ENCODE measurements around the gene ABCG5.

ABCG5 gene

DNA sequence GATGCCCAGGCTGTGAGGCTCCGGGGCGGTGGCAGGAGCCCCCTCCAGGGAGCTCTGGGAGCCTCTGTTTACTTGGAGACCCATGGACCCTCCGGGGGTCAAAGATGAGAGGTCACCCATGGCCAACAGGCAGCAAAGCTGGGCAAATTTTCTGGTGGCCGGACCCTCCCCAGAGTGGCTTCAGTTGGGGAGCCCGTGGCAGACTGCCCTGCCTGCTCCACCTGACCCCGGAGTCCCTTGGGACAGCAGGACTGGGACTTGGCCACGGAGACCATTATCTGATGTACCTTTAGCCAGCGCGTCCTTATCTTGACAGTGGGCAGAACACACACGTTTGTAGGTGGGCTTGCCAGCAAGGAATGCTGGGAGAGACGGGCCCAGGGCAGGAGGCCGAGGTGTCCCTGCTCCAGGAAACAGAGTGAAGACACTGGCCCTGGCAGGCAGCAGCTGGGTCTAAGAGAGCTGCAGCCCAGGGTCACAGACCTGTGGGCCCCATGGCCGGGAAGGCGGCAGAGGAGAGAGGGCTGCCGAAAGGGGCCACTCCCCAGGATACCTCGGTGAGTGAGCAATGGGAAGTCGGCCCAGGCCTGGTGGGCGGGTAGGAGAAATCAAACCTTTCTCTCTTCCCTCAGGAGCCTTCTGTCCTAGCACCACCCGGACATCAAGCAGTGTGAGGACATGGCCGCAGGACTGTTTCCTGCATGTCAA is at the start of gene ABCG5, which contains the start of gene ABCG8:
Gene ABCG5, minus strand, starts transcription at position 280 of the 708 bp plus-strand sequence. Its CDS starts 160 bp downstream, at position 120.
Gene ABCG8, plus strand, starts transcription at position 412 of the 708 bp plus-strand sequence. Its CDS starts 83 bp downstream, at position 495.
- DNase-seq, result no peak

DNA sequence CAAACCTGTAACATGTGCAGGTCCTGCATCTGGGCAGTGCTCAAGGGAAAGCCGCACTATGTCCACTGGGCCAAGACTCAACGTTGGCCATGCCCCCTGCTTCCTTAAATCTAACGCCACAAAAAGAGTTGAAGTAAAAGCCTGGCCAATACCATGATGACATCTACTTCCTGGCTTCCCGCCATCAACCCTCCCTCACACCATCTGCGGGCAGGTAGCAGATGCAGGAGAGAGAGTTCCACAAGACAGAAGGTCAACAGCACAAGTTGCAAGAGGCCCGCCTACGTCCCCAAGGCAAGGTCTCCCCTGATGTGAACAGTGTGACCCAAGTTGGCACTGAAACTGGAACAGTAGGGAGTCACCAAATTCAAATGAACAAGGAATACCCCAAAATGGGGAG is 48.5 kb upstream of the ABCG5 start:
- no peak for DNase-seq

DNA sequence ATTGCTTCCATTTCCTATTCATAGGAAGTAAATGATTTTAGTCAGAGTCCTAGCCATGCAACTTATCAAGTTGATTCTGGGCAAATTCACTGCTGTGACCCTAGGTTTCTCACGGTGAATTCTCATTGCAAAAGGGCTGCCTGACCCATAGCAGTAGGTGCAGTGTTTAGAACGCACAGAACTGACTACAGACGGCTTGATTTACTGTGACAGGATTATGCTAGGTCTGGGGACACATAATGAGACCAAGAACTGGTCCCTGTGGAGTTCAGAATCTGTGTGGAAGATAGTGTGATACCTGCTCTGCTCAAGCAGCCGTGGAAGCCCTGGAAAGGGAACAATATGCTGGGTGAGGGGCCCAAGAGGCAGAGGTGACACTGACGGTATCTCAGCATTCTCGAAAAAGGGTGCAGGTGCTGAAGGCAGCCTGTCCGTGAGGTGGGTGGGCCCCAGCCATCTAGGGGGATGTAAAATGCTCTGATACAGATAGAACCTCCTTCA is 46.5 kb upstream of the ABCG5 start:
- no peak for DNase-seq

DNA sequence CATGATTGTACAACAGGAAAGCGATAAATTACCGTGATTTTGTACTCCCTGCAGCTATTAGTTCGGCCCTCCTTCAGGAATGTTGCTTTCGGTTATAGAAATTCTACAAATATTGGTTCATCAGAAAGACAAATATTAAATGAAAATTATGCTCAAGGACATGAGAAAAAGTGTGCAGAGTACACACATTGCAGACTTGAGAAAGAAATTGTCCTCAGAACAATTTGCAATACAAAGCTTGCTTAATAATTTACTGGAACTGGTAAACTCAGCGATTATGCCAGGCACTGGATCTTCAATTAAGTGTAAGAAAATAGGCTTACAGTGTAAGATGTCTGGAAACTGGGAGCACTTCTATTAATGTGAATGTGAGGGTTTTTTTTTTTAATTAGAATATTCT is 46.0 kb upstream of the ABCG5 start:
- DNase-seq, result no peak

DNA sequence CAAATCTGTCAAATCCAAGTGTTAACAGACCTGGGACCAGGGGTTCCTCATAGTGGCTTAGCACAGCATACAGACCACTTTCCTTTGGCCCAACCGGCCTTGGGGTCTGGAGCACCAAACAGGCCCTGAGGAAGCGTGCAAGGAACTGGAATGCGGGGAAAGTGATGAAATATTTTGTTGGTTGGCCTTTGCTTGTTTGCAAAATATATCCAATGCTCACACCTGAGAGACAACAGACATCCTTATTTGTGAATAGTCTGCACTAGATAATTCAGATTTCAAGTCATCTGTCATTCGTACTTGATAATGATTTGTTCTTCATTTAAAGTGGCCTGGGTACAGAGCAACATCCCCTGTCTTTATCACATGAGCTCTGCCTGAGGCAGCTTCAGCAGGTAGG is 43.7 kb upstream of the ABCG5 start:
- DNase-seq, result no peak

DNA sequence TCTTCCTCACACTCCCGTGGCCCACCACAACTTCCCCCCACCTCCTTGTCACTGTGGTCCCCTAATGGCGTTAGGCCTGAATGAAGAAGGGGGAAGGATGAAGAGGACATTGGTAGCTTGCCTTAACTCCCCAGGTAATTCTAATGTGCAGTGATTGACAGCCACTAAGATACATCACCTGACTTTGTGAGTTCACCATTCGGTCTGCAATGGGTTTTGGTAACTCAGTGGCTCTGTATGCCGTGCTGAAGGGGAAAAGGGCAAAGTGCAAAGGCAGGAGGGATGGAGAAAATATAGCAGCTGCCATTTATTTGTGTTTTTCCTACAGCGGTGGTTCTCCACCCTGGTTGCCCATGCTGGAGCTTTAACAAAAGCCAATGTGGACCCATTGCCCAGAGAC is 42.3 kb upstream of the ABCG5 start:
- DNase-seq, result no peak

DNA sequence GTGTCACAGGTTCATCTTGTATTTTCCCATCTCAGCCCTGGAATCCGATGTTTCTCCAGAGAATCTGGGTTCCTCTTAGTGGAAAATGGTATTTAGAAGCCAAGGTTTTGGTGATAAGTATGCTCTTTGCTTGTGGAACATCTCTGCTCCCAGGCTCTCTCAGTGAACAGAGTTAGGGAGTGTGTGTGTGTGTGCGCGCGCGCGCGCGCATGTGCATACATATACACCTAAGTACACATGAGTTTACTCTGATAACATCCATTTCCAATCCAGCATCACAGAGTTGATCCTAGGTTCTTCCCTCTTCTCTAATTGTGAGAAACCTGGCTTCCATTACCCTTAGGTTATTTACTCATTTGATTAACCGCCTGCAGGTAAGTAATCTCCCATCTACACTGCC is 41.8 kb upstream of the ABCG5 start:
- no peak for DNase-seq

DNA sequence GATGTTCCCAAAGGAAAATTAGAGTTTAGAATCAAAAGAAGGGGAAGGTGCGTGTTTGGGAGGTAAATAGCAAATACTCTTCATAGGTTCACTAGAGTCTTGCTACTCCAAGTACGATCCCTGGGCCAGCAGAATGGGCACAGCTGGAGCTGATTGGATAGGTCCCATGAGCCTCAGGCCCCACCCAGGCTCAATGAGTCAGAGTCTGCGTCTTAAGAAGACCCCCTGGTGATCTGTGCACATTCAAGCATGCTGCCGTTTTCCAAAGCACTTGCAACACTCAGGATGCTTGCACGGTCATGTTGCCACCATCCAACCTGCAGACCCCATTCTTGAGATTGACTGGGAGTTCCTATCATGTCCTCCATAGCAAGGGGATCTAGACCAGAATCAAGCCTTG is 40.6 kb upstream of the ABCG5 start:
- DNase-seq, result no peak

DNA sequence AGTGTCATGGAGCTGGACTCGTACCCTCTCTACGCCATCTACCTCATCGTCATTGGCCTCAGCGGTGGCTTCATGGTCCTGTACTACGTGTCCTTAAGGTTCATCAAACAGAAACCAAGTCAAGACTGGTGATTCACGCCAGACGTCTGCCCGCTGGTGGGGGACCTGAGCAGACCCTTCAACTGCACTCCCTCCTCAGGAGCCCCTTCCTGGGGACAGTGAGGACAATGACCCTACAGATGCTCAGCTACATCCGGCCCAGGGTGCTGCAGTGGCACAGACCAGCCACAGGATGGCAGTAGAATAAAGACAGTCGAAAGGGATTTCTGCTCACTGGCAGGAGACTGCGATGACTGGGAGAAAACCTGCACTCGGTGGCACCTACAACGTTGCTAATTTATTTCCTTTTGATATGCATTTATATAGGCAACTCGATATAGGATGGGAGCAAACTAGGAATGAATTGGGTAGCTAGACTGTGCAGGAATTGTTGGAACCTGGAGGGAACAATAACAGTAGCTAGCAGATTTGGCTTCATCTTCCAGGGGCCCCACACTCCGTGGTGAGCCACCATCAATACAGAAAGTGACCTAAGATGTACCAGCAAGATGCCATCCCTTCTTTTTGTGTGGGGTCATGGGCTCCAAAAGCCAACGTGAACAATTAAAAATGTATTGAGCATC is 39.3 kb upstream of the ABCG5 start:
- DNase-seq, result peak in 5 of 6 experiments; percentile 10 to 41 (median 24)

DNA sequence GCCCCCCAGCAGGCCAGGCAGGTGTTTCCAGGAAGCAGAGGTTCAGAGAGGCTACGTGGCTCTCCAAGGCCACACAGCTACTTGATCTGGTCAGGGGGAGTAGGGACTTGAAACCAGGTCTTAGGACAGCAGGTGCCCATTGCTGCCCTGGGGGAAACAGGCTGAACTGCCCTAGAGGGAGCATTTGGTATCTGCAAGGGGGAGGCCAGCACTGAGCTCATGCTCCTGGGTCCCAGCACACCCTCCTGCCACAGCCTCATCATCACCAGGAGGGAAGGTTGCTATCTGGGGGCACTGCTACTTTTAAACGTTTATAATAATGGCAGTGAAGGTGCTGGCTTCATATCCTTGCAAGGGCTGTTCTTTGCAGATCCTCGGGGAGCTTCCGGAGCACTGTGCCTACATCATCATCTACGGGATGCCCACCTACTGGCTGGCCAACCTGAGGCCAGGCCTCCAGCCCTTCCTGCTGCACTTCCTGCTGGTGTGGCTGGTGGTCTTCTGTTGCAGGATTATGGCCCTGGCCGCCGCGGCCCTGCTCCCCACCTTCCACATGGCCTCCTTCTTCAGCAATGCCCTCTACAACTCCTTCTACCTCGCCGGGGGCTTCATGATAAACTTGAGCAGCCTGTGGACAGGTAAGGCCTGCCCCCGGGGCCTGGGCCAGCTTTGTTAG is 36.3 kb upstream of the ABCG5 start:
- no peak for DNase-seq

DNA sequence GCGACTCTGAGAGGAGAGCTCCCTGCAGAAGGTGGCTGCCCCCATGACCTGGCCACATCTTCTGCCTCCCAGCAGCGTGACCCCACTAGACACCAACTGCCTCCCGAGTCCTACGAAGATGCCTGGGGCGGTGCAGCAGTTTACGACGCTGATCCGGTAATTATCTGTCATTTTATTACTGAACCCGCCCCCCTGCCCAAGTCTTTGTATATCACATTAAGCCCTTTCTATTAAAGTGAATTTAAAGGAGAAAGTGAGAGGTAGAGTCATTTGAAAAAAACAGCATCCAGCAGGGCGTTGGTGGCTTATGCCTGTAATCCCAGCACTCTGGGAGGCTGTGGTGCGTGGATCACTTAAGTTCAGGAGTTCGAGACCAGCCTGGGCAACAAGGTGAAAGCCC is 33.5 kb upstream of the ABCG5 start:
- DNase-seq, result no peak

DNA sequence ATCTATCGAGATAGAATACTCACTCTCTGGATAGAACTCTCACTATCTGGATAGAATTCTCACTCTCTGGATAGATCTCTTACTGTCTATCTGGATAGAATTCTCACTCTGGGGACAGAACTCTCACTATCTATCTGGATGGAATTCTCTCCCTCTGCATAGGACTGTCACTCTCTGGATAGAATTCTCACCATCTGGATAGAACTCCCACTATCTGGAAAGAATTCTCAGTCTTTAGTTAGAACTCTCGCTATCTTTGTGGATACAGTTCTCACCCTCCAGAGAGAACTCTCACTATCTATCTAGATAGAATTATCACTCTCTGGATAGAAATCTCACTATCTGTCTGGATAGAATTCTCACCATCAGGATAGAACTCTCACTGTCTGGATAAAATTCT is 16.7 kb upstream of the ABCG5 start:
- no peak for DNase-seq

DNA sequence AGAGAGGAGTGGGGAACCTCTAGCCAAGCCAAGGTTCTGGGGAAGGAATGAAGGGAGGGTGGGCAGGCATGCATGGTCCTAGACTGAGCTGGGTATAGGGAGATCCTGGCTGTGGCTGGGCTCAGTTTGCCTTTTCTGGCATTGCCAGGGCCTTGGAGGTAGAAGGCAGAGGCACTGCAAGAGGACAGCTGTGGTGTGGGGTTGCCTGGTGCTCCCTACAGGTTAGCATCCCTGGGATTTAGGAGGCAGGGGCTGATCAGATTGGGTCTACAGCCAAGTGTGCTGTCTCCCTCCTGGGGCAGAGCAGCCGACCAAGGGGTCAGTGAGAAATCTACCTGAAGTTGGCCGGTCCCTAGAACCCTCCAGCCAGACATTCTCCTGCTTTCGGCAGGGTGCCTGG is 16.0 kb upstream of the ABCG5 start:
- DNase-seq, result no peak

DNA sequence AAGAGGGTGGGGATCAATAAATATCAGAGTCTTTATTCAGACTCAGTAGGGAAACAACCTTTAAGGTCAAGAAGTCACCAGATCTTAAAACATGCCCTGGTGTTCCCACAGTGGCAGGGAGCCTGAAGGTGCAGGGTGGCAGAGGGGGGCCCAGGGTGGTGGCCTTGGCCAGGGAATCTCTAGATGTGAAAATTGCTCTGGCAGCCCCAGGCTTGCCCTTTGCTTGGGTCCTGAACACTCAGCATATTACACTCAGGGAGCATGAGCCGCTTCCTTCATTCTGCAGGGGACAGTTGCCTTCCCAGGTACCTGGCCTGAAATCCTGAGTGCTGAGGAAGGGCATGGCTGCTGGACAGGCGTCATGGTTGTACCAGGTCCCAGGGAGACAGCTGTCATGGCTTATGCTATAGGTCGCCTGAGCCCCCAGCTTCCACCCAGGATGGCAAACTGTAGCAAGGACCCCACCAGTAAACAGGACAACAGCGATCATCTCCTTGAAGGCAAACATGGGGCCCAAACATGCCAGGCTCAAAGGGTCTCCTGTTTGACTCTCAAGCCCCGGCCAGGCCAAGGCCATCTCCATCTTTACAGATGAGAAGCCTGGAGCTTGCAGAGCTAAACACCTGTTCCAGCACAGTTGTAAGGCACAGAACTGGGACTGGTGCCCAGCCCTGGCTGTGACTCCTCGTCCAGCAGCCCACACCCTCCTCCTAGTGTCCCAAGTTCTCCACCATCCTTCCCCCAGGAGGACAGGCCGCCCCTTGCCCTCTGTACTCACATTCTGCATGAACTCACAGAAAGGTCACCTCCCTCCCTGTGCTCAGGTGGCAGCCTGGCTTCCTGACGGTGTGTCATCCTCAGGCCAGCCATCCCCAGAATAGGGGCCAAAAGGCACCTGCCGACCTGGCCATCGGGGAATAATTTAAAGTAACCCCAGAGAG is 14.8 kb upstream of the ABCG5 start:
- no peak for DNase-seq

DNA sequence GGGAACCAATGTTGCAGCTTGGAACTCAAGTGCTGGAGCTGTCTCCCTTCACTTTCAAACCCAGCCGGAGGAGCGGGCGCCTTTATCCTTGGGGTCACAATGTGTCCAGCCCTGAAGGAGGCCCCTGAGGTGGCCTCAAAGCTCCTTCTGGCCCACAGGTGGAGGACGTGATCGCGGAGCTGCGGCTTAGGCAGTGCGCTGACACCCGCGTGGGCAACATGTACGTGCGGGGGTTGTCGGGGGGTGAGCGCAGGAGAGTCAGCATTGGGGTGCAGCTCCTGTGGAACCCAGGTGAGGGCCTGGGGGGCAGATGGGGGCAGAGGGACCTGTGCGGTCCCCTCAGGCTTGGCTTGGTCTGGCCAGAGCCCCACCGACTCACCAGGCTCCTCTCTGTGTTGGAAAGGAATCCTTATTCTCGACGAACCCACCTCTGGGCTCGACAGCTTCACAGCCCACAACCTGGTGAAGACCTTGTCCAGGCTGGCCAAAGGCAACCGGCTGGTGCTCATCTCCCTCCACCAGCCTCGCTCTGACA is 13.6 kb upstream of the ABCG5 start:
- DNase-seq, result no peak

DNA sequence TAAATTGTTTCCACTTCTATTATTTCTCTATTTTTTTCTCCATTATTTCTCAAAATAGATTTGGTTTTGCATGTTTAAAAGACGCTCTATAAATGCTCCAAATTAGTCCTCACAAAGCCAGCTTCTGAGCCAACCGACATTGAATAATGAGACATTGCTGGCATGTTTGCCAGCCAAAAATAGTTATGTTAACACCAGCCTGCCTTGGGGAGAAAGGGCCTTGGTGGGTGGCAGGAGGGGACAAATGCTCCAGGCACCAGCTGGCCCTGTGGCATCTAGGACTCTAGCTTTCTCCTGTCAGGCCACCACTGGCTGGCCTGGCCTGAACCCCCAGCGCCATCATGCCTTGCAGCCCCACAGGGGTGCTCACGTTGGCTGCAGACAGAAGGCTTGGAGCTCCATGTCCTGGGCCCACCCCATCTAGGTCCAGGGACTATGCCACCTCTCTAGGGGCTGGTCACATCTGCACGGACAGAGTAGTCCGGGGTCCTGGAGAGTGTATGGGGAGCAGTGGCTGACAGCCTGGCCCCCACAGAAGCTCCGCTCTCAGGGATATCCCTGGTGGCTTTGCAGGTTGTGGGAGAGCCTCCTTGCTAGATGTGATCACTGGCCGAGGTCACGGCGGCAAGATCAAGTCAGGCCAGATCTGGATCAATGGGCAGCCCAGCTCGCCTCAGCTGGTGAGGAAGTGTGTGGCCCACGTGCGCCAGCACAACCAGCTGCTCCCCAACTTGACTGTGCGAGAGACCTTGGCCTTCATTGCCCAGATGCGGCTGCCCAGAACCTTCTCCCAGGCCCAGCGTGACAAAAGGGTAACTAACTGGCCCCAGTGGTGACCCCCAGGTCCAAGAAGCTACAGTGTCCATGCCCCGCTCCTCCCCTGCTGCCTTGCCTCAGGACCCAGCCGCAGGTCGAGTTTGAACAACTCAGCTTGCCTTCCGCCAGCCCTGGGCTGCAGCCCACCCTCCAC is 12.7 kb upstream of the ABCG5 start:
- DNase-seq, result peak in 1 of 6 experiments; percentile 3

DNA sequence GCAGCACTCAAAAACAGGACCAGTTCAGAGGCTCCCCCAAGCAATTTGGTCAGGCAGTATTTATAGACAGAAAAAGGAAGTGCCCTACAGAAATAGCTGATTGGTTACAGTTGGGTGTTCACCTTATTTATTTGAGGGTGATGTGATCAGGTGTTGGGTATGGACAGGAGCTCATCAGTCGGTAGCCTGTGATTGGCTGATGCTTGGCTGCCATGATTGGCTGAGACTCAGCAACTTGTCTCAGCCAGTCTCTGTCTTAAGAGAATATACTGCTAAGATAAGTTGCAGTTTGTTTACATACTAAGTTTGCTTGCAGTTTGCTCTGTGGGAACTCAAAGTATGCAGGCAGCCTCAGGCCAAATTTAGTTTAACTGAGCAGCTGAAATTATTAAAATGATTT is 9.6 kb upstream of the ABCG5 start:
- no peak for DNase-seq

DNA sequence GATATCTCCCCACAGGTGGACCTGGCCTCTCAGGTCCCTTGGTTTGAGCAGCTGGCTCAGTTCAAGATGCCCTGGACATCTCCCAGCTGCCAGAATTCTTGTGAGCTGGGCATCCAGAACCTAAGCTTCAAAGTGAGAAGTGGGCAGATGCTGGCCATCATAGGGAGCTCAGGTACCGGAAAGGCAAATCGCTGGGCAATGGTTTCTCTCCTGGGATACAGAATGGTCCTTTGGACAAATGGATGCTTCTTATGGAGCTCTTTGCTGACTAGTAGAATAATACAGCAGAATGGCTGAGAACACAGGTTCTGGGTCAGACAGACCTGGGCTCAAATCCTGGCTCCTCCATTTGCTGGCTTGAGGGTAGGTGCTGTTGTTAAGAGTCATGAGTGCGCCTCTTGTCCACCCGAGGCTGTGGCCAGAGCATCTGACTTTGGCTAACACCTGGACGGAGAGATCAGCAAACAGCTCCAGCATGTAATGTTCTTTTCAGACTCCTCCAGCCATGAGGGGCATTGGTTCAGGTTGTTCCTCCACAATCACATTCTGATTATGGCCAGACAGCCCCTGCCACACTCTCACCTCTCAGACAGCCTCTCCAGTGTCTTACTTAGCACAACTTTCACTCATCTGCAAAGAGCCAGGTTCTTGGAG is 7.6 kb upstream of the ABCG5 start:
- no peak for DNase-seq

DNA sequence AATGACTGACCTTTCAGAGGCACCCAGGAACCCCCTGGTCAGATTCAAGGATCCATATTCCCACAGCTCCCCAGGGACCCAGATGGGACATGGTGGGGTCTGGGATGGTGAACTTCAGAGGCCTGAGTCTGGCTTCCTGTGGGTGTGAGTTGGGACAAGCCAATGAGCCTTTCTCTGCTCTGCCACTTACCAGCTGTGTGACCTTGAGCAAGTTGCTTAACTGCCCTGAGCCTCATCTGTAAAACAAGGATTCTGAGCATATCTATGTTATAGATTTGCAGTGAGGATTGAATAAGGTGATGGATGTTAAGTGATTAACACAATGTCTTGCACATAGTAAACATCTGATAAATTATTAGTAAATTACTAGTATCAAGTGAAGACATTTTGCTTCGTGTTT is 6.5 kb upstream of the ABCG5 start:
- no peak for DNase-seq

DNA sequence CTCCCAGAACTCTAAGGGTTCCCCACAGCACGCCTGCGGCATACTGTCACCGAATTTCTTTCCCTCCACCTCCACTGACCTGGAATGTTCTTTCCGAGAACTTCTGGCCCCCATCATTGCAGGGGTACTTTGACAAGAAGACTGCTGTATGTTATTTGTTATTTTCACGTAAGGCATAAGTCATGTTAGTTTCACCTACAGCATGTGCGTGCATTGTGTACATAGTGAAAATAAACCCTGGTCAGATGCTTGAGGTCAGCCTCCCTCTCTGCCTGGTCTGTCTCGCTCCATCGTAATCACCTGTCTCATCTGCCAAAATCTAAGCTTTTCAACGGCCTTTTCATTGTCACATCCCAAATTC is 4.2 kb upstream of the ABCG5 start:
- DNase-seq, result no peak

All from stimulated activated naive CD4-positive, alpha-beta T cell (primary cell).